DMS153 (cell line): Measurements from ENCODE around the gene NINJ2.
"Not testable (repeated sequence)": the region's sequence is repeated elsewhere in the genome, so short reads cannot be mapped to it uniquely, and the experiment has no call there.

Experiments
- DNase-seq: peaks from one replicate; lab custom pipeline; 2025; lab: John Stamatoyannopoulos, UW

Gene NINJ2

GRCh38 chr12:641321-641720 lies 21.9 kb downstream of the NINJ2 start:
- not testable (repeated sequence) for DNase-seq

GRCh38 chr12:640773-641172 lies 22.5 kb downstream of the NINJ2 start:
- DNase-seq: no peak

GRCh38 chr12:639988-640387 lies 23.3 kb downstream of the NINJ2 start:
- DNase-seq: no peak

- no peak for DNase-seq
Observed at GRCh38 chr12:639566-639965, 23.7 kb downstream of the NINJ2 start.

GRCh38 chr12:638953-639557 lies 24.2 kb downstream of the NINJ2 start:
- DNase-seq: no peak

GRCh38 chr12:636632-637031 lies 26.6 kb downstream of the NINJ2 start:
- no peak for DNase-seq

- DNase-seq: no peak
Observed at GRCh38 chr12:633731-634130, 29.5 kb downstream of the NINJ2 start.

- no peak for DNase-seq
Observed at GRCh38 chr12:632102-632696, 31.0 kb downstream of the NINJ2 start.

GRCh38 chr12:630656-631632 lies 32.3 kb downstream of the NINJ2 start:
- no peak for DNase-seq

GRCh38 chr12:628742-629078 lies 34.5 kb downstream of the NINJ2 start:
- DNase-seq: not testable (repeated sequence)

- DNase-seq: no peak
Observed at GRCh38 chr12:627863-628741, 35.1 kb downstream of the NINJ2 start.

GRCh38 chr12:627285-627684 lies 36.0 kb downstream of the NINJ2 start:
- no peak for DNase-seq

- DNase-seq: no peak
Observed at GRCh38 chr12:625998-626397, 37.2 kb downstream of the NINJ2 start.

GRCh38 chr12:623865-624372 lies 39.3 kb downstream of the NINJ2 start:
- no peak for DNase-seq

- DNase-seq: no peak
Observed at GRCh38 chr12:623172-623864, 39.9 kb downstream of the NINJ2 start.

GRCh38 chr12:622416-622815 lies 40.8 kb downstream of the NINJ2 start:
- DNase-seq: no peak

- DNase-seq: no peak
Observed at GRCh38 chr12:619346-619745, 43.9 kb downstream of the NINJ2 start.

GRCh38 chr12:618605-619004 lies 44.6 kb downstream of the NINJ2 start:
- no peak for DNase-seq

GRCh38 chr12:617304-617915 lies 45.8 kb downstream of the NINJ2 start:
- no peak for DNase-seq

- DNase-seq: no peak
Observed at GRCh38 chr12:615620-616019, 47.6 kb downstream of the NINJ2 start.
